DMS153 treated with DMSO at 0.1 percent for 48 hours (cell line): Measurements from ENCODE around the gene PSMB11.
"Not testable (repeated sequence)": the region's sequence is repeated elsewhere in the genome, so short reads cannot be mapped to it uniquely, and the experiment has no call there.

ENCODE experiments used
- DNase-seq: peaks from one replicate; lab custom pipeline; 2025; ENCODE audit not compliant: unreplicated experiment; lab: John Stamatoyannopoulos, UW

PSMB11 gene

GRCh38 chr14:23013749-23014054 is 28.3 kb upstream of the PSMB11 start:
- DNase-seq = not testable (repeated sequence)

GRCh38 chr14:23015618-23016017 is 26.4 kb upstream of the PSMB11 start:
- no peak for DNase-seq

GRCh38 chr14:23017091-23017490 is 24.9 kb upstream of the PSMB11 start:
- DNase-seq = no peak

- no peak for DNase-seq
Observed at GRCh38 chr14:23018107-23018506, 23.9 kb upstream of the PSMB11 start.

- DNase-seq = no peak
Observed at GRCh38 chr14:23020143-23021128, 21.6 kb upstream of the PSMB11 start.

- no peak for DNase-seq
Observed at GRCh38 chr14:23021434-23021833, 20.6 kb upstream of the PSMB11 start.

- DNase-seq = no peak
Observed at GRCh38 chr14:23021889-23022442, 20.0 kb upstream of the PSMB11 start.

GRCh38 chr14:23023022-23023794 is 18.8 kb upstream of the PSMB11 start:
- DNase-seq = no peak

GRCh38 chr14:23023795-23024152 is 18.2 kb upstream of the PSMB11 start:
- DNase-seq = no peak

- no peak for DNase-seq
Observed at GRCh38 chr14:23024612-23025075, 17.4 kb upstream of the PSMB11 start.

- no peak for DNase-seq
Observed at GRCh38 chr14:23025151-23025814, 16.7 kb upstream of the PSMB11 start.

GRCh38 chr14:23028799-23029198 is 13.2 kb upstream of the PSMB11 start:
- DNase-seq = no peak

GRCh38 chr14:23030936-23031335 is 11.1 kb upstream of the PSMB11 start:
- no peak for DNase-seq

- DNase-seq = no peak
Observed at GRCh38 chr14:23033251-23033727, 8.7 kb upstream of the PSMB11 start.

GRCh38 chr14:23033801-23034497 is 8.1 kb upstream of the PSMB11 start:
- no peak for DNase-seq

GRCh38 chr14:23034498-23035302 is 7.3 kb upstream of the PSMB11 start, which contains the start of gene PSMB5:
TSS of gene PSMB5 (minus strand) at chr14:23034900. CDS start at chr14:23034881, 19 bp downstream.
- DNase-seq = no peak

- DNase-seq = no peak
Observed at GRCh38 chr14:23035303-23036144, 6.5 kb upstream of the PSMB11 start.

GRCh38 chr14:23040100-23040499 is 1.9 kb upstream of the PSMB11 start:
- DNase-seq = no peak

GRCh38 chr14:23041729-23042128 is 283 bp upstream of the PSMB11 start:
- no peak for DNase-seq
